GM21390 (cell line): Measurements from ENCODE around the gene B3GNT5.
"Not testable (repeated sequence)": the region's sequence is repeated elsewhere in the genome, so short reads cannot be mapped to it uniquely, and the experiment has no call there.

Experiments used
- ATAC-seq: cut with Tn5 transposase; IDR thresholded peaks from one replicate; pipeline ENCODE4 v1.9.1; 2021; ENCODE audit not compliant: unreplicated experiment

B3GNT5 gene

GRCh38 chr3:183230251-183230650, 22.8 kb upstream of the B3GNT5 start:
- not testable (repeated sequence) for ATAC-seq

DNA sequence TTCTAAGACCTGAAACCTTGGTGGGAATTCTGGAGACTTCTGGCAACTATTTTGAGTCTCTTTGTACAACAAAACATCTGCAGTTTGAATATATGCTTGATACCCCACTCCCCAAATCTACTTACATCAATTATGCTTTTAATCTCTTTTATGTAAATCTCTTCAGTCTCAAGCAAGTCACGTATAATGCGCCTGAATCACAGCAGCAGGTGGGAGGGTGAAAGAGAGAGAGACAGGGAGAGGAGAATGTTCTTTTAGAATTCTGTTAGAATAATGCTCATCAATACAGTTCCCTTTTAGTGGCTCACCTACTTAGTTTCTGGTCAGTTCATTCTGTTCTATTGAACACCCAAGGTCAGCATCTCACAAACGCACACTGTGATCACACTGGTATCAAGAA, 22.2 kb upstream of the B3GNT5 start:
- no peak for ATAC-seq

DNA sequence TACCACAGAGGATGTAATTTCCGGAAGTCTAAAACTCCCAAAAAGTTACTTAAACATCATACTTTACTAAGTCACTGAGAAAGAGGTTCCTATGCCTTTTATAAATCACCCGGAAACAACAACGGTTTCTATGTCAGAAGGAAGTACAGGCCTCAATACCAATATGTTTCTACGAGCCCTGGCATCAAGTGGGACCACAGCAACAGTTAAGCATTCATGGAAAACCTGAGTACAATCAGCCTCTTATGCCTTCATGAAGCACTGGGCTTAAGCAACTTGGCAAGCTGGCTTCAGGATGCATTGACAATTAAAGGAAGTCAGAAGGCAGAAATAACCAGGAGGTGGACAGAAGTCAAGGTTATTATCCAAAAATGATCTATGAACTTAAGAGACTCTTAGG, 19.1 kb upstream of the B3GNT5 start:
- no peak for ATAC-seq

GRCh38 chr3:183239046-183239445, 14.0 kb upstream of the B3GNT5 start:
- ATAC-seq = no peak

GRCh38 chr3:183242431-183242830, 10.6 kb upstream of the B3GNT5 start:
- ATAC-seq = no peak

DNA sequence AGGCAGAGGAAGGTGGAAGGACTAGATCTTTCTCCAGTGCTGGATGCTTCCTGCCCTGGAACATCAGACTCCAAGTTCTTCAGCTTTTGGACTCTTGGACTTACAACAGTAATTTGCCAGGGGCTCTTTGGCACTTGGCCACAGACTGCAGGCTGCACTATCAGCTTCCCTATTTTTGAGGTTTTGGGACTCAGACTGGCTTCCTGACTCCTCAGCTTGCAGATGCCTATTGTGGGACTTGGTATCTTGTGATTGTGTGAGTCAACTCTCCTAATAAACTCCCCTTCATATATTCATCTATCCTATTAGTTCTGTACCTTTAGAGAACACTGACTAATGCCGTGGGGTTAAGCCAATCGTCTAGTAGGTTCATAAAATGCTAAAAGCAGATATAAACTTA, 8.8 kb upstream of the B3GNT5 start:
- ATAC-seq = no peak

DNA sequence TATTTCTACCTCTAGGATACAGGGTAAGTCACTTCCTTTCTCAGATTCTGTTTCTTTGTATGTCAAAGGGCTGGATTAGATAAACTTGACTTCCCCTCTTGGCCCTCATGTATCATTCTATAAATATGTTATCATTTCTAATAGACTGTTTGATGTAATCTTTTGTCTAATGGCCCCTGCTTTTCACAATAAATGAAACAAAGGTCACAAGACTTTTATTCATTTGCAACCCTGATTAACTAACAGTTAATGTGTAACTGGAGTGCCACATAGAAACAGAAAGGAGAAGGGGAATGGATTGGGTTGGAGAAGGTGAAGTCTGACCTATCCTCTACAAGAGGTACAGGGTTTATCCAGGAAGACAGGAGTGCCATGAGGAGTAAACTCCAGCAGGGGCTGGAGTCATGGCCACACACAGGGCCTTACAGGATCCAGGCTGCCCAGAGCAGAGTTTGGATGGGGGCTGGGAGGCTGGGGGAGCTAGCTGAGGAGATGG, 8.0 kb upstream of the B3GNT5 start:
- no peak for ATAC-seq

DNA sequence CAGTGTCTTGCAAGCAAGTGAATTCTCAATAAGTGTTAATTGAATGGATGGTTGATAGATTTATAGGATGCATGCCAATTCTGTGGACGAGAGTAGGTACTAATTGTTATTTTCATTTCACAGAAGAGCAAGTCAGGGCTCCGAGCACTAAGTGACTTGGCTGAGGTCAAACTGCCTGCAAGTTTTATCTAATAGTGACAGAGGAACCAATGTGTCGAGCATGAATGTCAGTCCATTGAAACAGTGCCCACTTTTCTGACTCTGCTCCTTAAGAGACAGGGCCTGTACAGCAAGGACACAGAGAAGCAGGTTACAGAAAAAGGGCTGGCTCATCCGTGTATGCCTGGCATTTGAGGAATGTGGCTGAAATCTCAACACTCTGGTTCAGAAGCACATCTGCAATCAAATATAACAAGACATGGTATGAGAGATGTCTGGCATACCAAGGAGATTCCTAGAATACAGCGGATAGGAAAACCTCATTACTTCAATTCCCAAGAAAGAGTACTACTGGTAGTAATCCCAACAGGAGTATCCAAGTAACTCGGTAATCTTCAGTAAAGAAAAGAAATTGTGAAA, 6.0 kb upstream of the B3GNT5 start:
- no peak for ATAC-seq

- ATAC-seq = no peak
Observed at GRCh38 chr3:183249006-183249718, 3.9 kb upstream of the B3GNT5 start.

DNA sequence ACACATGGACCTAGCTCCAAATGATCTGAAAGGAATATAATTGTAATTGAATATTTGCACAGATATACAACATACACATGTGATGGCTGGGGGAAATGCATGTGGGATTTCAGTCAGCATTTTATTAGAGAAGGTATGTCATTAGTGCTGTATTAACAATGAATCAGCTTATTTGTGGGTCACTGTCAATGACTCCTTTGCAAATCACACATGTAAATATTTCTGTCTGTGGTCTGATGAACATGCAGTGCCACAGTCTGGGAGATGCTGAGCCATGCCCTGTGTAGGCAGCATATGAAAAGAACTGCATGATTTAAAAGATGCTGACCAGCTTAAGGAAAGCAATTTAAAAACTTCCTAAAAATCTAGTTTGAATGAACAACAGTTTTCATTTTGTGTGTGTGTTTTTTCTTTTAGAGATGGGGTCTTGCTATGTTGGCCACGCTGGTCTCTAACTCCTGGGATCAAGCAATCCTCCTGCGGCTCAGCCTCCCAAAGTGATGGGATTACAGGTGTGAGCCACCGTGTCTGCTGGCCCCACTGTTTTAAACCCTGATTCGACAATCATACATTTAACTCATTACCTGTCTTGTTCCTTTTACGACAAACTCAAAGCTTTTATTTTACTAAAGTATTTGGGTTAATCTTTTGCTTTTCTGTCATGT, 803 bp upstream of the B3GNT5 start:
- ATAC-seq = no peak

DNA sequence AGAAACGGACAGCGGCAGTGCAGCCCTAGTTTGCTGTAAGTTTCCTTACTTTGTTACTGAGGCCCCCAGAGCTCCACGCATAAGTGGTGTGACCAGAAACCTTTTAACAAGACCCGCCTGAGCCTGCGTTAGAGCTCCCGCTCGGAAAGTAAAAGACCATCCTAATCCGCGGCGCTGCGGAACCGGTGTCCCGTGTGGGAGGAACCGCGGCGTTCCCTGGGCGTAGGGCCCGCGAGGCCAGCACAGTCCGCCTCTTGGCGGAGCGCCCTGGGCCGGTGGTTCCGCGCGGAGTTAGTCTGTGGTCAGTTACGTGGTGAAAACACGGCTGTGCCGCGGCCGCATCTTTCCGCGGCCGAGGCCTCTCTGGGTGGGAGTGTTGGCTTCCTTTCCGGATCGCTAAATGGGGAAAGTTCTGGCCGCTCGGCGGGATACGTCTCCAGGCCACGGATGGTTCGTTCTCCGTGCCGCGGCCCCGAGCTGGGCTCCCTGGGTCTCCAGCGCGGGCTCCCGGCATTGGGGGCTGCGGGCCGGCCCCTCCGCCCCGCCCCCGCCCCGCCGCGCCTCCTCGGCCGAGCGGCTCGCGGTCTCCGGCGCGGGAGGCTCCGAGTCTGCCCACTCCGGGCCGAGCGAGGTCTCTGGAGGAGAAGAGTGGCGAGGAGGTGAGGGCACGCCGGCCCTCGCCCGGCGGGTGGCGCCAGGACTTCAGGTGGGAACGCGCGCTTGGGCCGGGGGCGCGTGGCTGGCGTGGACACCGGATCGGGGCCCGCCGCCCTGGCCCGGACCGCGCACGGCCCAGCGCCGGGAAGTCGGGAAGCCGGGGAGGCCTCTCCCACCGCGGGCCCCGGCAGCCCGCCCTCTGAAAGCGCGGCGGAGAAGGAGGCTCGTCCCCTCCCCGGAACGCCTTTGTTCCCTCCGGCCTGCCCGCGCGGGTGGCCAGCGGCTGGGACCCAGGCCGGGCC, 754 bp downstream of the B3GNT5 start:
- ATAC-seq = no peak

GRCh38 chr3:183254487-183255347, 1.7 kb downstream of the B3GNT5 start:
- ATAC-seq = no peak

DNA sequence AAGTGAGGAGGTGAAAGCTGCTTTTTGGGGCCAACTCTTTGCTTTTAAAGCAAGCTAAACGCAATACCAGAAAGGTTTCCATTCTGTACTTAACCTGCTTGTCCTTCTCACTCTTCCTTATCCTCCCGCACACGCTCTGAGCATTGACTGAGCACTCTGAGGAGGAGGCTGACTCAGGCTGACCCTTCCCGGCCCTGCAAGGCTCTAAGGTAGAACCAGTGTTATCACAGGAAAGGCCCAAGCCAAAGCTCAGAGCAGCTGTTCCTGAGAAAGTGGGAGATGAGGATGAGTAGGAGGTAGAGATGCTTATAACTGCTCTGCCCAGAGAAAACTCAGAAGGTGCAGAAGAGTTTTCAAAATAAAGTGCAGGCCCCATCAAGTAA, 2.3 kb downstream of the B3GNT5 start:
- ATAC-seq = no peak

- no peak for ATAC-seq
Observed at GRCh38 chr3:183259087-183259486, 6.0 kb downstream of the B3GNT5 start.

DNA sequence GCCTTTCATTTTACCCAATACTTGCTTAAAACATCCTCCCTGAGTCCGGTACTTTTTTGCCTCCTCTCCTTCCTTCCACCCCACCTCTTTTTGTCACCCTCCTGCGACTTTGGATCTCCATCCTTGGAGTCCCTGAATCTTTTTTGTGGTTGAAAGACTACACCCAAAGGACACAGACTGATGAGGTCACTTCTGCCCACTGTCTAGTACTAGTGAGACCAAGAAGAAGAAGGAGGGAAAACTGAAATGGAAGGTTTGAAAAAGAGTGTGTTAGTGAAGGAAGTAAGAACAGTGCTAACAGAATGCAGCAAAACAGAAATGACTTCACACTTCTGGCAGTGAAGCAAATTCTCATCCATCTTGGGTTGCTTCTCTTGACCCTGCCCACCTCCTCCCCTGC, 6.6 kb downstream of the B3GNT5 start:
- no peak for ATAC-seq

DNA sequence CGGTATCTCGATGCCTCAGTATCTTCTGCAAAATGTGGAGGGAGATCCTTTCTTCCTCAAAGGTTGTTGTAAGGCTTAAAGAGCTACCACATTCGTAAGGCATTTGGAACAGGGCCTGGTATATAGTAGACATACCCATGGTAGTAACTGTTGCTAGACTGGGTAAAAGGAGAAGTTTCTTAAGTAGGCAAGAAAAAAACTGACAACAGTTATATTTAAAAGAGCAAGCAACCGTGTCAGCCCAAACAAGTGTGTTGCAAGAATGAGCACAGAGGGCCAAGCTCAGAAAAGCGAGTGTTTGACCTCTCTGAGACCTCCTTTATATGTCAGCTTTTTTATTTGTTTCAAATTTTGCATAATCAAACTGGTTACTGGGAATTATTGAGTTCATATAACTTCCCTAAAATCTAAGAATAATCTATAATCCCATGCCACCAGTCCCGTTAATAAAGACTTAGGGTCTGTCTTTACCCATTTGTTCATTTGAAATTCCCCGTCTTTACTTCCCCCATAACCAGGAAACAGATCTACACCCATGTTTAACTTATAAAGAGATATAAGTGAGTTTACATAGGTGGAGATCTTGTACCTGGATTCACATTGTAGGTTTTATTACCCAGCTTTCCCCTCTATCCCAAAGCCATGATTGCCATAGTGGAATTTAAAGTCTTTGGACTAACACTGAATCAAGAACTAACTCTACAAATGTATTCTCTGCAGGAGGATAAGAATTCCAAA, 7.3 kb downstream of the B3GNT5 start:
- no peak for ATAC-seq

GRCh38 chr3:183261151-183261724, 8.2 kb downstream of the B3GNT5 start:
- no peak for ATAC-seq

- ATAC-seq = no peak
Observed at GRCh38 chr3:183262875-183263378, 9.9 kb downstream of the B3GNT5 start.

GRCh38 chr3:183264268-183264667, 11.2 kb downstream of the B3GNT5 start:
- no peak for ATAC-seq
